SU-DHL-6 (cell line): Measurements from ENCODE around the gene CDC37.

ENCODE experiments used
- H2AFZ ChIP-seq: fragments of 200-600 bp; sonication (generic); 2 replicates; pipeline ENCODE4 v1.6.1; 2014; ENCODE audit warnings: low read depth, mild to moderate bottlenecking, moderate library complexity, mixed read lengths, antibody characterized with exemption, low read length; ENCODE audit not compliant: severe bottlenecking
- H3F3A ChIP-seq: fragments of 200-600 bp; shearing (Covaris generic); 2 replicates; pipeline ENCODE4 v1.6.0; 2016; ENCODE audit warnings: antibody characterized with exemption, mild to moderate bottlenecking; ENCODE audit not compliant: insufficient read depth
- H3K27ac ChIP-seq: fragments of 200-600 bp; sonication (generic); 2 replicates; pipeline ENCODE4 v1.5.1; 2016; ENCODE audit warnings: low read depth, mild to moderate bottlenecking, low read length, moderate library complexity, mixed read lengths
- H3K27me3 ChIP-seq: fragments of 200-600 bp; sonication (generic), shearing (Covaris generic); 2 replicates; pipeline ENCODE4 v1.6.0; 2014; ENCODE audit warnings: mild to moderate bottlenecking, low read length
- H3K36me3 ChIP-seq: fragments of 200-600 bp; sonication (generic); 2 replicates; pipeline ENCODE4 v1.6.1; 2014; ENCODE audit warnings: mild to moderate bottlenecking, low read length, mixed read lengths
- H3K4me2 ChIP-seq: fragments of 300-600, 200-600 bp; shearing (Covaris generic), sonication (generic); 2 replicates; pipeline ENCODE4 v1.6.0; 2014; ENCODE audit warnings: low read length, low read depth, mild to moderate bottlenecking; ENCODE audit not compliant: poor library complexity, severe bottlenecking
- H3K4me3 ChIP-seq: fragments of 200-600 bp; sonication (generic); 2 replicates; pipeline ENCODE4 v1.5.1; 2014; ENCODE audit warnings: antibody characterized with exemption, low read length, mild to moderate bottlenecking, mixed read lengths; ENCODE audit not compliant: insufficient read depth, poor library complexity, severe bottlenecking
- H3K79me2 ChIP-seq: fragments of 200-600 bp; sonication (generic); 2 replicates; pipeline ENCODE4 v1.6.1; 2014; ENCODE audit warnings: mild to moderate bottlenecking, low read length, moderate library complexity; ENCODE audit not compliant: insufficient read depth
- H3K9ac ChIP-seq: fragments of 200-600 bp; sonication (generic); 2 replicates; pipeline ENCODE4 v1.7.0; 2014; ENCODE audit warnings: mild to moderate bottlenecking, low read length
- H3K9me2 ChIP-seq: fragments of 200-600 bp; sonication (generic); replicated peaks from 2 replicates; pipeline ENCODE4 v1.6.1; 2014; ENCODE audit warnings: low read length; ENCODE audit not compliant: insufficient read depth
- H3K9me3 ChIP-seq: fragments of 200-600 bp; sonication (generic); 2 replicates; pipeline ENCODE4 v1.6.1; 2014; ENCODE audit warnings: low read length, mixed read lengths; ENCODE audit not compliant: insufficient read depth
- H4K20me1 ChIP-seq: fragments of 200-600 bp; sonication (generic); 2 replicates; pipeline ENCODE4 v1.6.1; 2014; ENCODE audit warnings: low read depth, mild to moderate bottlenecking, antibody characterized with exemption, low read length, moderate library complexity, mixed read lengths
- CTCF ChIP-seq: fragments of 200-600 bp; sonication (generic); IDR thresholded peaks from one replicate; pipeline ENCODE4 v1.5.1; 2017; ENCODE audit warnings: antibody characterized with exemption, mild to moderate bottlenecking, low read length, moderate library complexity; ENCODE audit not compliant: insufficient read depth, poor library complexity, severe bottlenecking
- EZH2phosphoT487 ChIP-seq: fragments of 200-600 bp; sonication (generic), shearing (Covaris generic); conservative IDR thresholded peaks from 2 replicates; pipeline ENCODE4 v1.6.1; 2018; ENCODE audit warnings: mild to moderate bottlenecking, antibody characterized with exemption, low read length, moderate library complexity, mixed read lengths

CDC37 gene

GRCh38 chr19:10363789-10364281, 39.5 kb downstream of the CDC37 start:
- no peak overlapping the region for H3K27ac ChIP-seq
- H3K9me2 ChIP-seq = no peaks in the 10 kb centered on the region
- H4K20me1 ChIP-seq = no peaks in the 10 kb centered on the region
- H3K79me2 ChIP-seq = no peaks in the 10 kb centered on the region
- H3K27me3 ChIP-seq = no peaks in the 10 kb centered on the region
- no peak overlapping the region for H3K4me3 ChIP-seq
- H3K36me3 ChIP-seq = no peaks in the 10 kb centered on the region
- H3K9me3 ChIP-seq = no peaks in the 10 kb centered on the region
- H3K9ac ChIP-seq = no peak overlapping the region
- no peak for TF ChIP-seq EZH2phosphoT487
- TF ChIP-seq CTCF = no peak
- no peak overlapping the region for H2AFZ ChIP-seq
- no peak overlapping the region for H3K4me2 ChIP-seq
- no peaks in the 10 kb centered on the region for H3F3A ChIP-seq

DNA sequence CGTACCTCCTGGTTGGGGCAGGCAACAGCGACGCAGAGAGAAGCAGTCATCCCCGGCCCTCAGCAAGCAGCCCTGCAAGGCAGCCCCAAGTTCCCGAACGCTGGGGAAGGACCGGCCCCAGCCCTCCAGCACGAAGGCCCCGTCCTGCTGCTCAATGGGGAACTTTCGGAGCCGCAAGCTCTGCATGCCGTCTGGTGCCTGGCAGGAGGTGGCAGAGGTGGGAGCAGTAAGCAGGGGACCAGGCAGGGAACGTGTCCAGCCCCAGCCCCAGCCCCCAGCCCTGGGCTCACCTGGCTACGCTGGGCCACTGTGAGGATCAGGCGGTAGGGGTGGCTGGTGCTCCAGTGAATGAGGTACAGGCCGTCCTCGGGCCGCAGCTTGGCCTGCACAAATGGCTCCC, 41.1 kb downstream of the CDC37 start:
- Histone ChIP-seq H3K4me3 (no peak overlapping the region), H3K79me2 (no peaks in the 10 kb centered on the region)

GRCh38 chr19:10361569-10362011, 41.8 kb downstream of the CDC37 start:
- no peak for TF ChIP-seq EZH2phosphoT487
- no peak for TF ChIP-seq CTCF
- no peaks in the 10 kb centered on the region for H3K27me3 ChIP-seq
- no peaks in the 10 kb centered on the region for H3K36me3 ChIP-seq
- no peaks in the 10 kb centered on the region for H3K79me2 ChIP-seq
- no peak overlapping the region for H2AFZ ChIP-seq
- H3K9me3 ChIP-seq = no peaks in the 10 kb centered on the region
- H3K4me3 ChIP-seq = no peak overlapping the region
- H3K4me2 ChIP-seq = no peak overlapping the region
- no peak overlapping the region for H3K27ac ChIP-seq
- H4K20me1 ChIP-seq = no peaks in the 10 kb centered on the region
- H3K9me2 ChIP-seq = no peaks in the 10 kb centered on the region
- H3F3A ChIP-seq = no peaks in the 10 kb centered on the region
- no peak overlapping the region for H3K9ac ChIP-seq

More for the DNA sequence above, 41.1 kb downstream of the CDC37 start:
- Histone ChIP-seq H3K36me3 (no peaks in the 10 kb centered on the region), H3F3A (no peaks in the 10 kb centered on the region), H4K20me1 (no peaks in the 10 kb centered on the region), H3K27me3 (no peaks in the 10 kb centered on the region), H3K27ac (no peak overlapping the region), H3K9me2 (no peaks in the 10 kb centered on the region), H3K9me3 (no peaks in the 10 kb centered on the region), H3K4me2 (no peak overlapping the region), H2AFZ (no peak overlapping the region), H3K9ac (no peak overlapping the region)
- TF ChIP-seq EZH2phosphoT487 = no peak
- no peak for TF ChIP-seq CTCF
